HEK293T (cell line): Measurements from ENCODE around the gene PACRG.

ENCODE experiments used
- ELF4 ChIP-seq: fragments of 450-650 bp; IDR thresholded peaks from 2 replicates; pipeline ENCODE4 v1.6.1; 2017; ENCODE audit warnings: antibody characterized with exemption
- FOXA1 ChIP-seq: fragments of 450-650 bp; IDR thresholded peaks from 2 replicates; pipeline ENCODE4 v1.6.1; 2016; ENCODE audit warnings: mild to moderate bottlenecking
- FOXM1 ChIP-seq: fragments of 450-650 bp; IDR thresholded peaks from 2 replicates; pipeline ENCODE4 v1.6.1; 2017; ENCODE audit warnings: mild to moderate bottlenecking, borderline replicate concordance
- PKNOX1 ChIP-seq: fragments of 450-650 bp; IDR thresholded peaks from 2 replicates; pipeline ENCODE4 v1.6.1; 2016
- SUZ12 ChIP-seq: fragments of 450-650 bp; IDR thresholded peaks from 2 replicates; pipeline ENCODE4 v1.6.1; 2016; ENCODE audit warnings: mild to moderate bottlenecking

DNA sequence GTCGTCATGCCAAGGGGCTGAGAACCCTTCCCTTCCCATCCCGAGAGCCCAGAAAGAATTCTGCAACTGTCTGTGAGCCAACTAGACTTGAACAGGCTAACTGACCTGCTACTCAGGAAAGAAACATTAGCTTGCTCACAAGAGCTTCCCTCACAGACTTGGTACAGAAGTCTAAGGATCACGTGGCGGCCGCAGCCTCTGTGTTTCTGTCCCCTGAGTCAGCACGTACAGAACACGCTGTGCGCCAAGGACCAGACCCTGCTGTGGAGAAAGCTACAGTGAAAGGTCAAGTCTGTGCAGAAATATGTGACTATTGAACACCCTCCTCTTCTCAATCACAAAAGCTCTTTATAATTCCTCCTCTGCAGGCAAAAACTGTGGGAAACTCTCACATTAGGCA, 535.4 kb downstream of the PACRG start:
- TF ChIP-seq ELF4 (no peak), SUZ12 (no peak), FOXA1 (no peak), FOXM1 (no peak), PKNOX1 (no peak)
